ENCODE data around the gene PRKAG1. TPM values are rescaled to one million over a fixed set of nuclear protein-coding genes. Genes with fewer than 3 reads are reported as not detected.

PRKAG1 gene
- total RNA-seq, 2 experiments from 2014 or later: 57.9 to 60.9 TPM

DNA sequence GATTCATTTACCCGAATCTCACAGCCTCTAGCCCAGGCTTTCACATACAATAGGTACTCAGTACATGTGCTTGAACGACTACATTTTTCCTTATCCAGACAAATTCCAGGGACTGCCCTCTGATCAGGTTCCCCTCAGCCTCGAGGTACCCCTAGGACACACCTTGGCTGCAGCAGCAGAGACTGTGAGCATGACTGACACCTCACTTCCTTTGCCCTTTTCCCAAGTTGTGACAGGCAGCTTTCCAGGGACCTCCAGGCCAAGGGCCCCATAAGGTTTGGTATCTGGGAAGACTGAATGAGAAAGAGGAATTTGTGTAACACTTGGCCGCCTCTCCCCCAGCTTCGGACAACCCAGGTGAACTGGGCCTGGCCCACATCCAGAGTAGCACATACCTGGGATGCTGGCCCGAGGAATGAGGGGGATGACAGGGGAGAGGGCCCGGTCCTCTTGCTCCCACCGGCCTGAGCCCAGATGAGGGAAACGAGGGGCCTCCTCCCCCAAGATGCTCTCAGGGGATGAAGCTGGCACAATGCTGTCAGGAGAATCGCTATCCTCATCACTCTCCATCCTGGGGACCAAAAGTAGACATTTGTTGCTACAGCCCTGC lies 10.2 kb upstream of the PRKAG1 start:
- H3K27ac Mint-ChIP-seq: no peak overlapping the region
- H3K9me3 Mint-ChIP-seq: no peaks in the 10 kb centered on the region
- H3K27me3 Mint-ChIP-seq: no peaks in the 10 kb centered on the region
- peaks cover 15% of the 10 kb centered on the region for H3K36me3 Mint-ChIP-seq
- H3K4me3 Mint-ChIP-seq: no peak overlapping the region
- peaks cover 5% of the 10 kb centered on the region for H3K4me1 Mint-ChIP-seq
- no peak for DNase-seq

DNA sequence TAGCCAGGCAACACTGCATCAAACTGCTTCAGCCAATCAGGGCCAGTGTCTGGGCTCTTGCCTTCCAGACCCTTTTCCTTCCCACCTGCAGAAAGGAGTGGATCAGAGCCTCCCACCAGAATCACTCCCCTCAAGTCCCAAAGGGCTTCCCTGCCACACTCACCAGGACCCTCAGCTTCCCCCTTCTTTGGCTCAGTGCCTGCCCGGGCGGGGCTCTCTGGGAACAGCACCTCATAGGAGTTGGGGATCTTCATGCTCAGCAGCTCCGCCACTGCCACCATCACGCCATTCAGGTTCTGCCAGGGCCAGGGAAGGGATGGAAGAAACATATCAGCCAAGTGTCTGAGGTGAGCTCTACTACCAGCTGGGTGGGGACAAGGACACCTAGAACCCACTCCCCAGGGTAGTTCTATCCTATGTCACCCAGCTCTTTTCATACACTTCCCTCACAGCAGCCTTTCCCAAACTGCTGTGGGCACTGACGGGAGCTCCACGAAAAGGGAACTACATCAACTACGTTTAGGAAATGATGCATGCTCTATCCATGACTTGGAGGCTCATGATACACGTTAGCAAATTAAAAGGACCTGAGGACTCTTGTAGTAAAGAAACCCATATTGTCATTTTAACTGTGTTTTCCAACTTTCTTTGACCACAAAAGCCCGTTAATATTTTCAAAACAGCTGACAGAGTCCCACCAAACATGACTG lies 9.4 kb upstream of the PRKAG1 start:
- Mint-ChIP-seq H3K36me3 (peaks cover 15% of the 10 kb centered on the region), H3K27ac (no peak overlapping the region), H3K27me3 (no peaks in the 10 kb centered on the region), H3K9me3 (no peaks in the 10 kb centered on the region), H3K4me3 (no peak overlapping the region), H3K4me1 (peaks cover 5% of the 10 kb centered on the region)
- DNase-seq: no peak

DNA sequence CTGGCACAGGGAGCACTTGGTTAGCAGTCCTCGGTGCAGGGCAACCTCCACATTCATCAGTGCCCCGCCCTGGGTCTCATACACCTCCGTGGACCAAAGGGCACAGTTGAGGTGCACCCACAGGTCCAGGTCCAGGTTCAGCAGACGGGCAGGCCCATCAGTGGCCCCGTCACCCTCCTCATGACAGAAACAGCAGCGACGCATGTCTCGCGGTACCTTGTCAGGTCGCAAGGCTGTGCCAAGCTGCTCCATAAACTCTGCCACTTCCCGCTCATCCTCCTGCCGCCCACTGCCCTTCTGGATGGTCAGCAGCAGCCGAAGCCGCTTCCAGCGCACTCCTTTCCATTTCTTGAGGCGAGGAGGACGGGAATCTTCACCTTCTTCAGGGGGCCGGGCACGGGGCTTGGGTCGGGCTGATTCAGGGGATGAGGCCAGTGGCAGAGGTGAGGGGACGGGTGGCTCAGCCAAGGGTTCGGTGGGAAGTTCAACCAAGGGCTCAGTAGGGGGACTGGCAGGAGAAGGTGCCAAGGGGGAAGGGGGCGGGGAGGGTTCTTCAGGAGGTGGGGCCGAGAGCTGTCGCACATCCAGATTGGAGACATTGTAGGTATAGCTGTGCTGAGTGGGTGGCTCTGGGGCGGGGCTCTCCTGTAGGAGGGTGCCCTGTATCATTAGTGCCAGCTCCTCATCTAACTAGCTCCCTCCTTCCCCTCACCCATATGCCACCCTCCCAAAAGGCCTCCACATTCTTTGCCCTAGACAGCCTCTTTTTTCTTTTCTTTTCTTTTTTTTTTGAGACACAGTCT lies 8.3 kb upstream of the PRKAG1 start:
- H3K4me1 Mint-ChIP-seq: peaks cover 5% of the 10 kb centered on the region
- H3K4me3 Mint-ChIP-seq: no peak overlapping the region
- peaks cover 12% of the 10 kb centered on the region for H3K36me3 Mint-ChIP-seq
- no peak for DNase-seq
- no peak overlapping the region for H3K27ac Mint-ChIP-seq
- no peaks in the 10 kb centered on the region for H3K27me3 Mint-ChIP-seq
- H3K9me3 Mint-ChIP-seq: no peaks in the 10 kb centered on the region

DNA sequence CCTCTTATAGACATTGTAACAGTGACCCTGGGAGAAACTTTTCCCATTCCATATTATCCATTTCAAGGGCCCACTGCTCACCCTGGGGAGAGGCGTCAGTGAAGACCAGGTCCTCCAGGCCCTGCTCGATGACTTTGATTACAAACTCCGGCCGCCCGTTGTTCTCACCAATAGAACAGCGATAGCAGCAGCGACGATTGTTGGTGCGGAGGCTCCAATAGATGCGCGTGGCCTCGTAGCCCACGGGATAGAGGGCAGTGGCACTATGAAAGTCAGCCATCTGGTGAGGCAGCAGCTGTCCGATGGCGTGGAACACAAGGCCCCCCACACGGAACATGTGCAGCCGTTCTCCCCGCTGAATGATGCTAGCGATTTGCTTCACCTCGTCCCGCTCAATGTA lies 7.5 kb upstream of the PRKAG1 start:
- Mint-ChIP-seq H3K9me3 (no peaks in the 10 kb centered on the region), H3K27ac (no peak overlapping the region), H3K36me3 (peaks cover 12% of the 10 kb centered on the region)

DNA sequence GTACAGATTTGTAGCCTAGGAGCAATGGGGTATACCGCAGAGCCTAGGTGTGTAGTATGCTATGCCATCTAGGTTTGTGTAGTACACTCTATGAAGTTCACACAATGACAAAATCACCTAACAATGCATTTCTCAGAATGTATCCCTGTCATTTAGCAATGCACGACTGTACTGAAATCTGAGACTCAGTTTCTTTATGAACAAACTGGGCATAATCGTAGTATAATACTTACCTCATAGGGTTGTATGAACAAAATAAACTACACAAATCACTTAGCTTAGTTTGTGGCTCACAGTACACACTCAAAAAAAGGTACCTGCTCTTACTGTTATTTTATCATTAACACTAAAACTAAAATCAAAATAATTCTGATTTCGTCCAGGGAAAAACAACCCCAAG lies 6.9 kb upstream of the PRKAG1 start:
- Mint-ChIP-seq H3K27ac (no peak overlapping the region), H3K27me3 (no peaks in the 10 kb centered on the region), H3K36me3 (peaks cover 12% of the 10 kb centered on the region), H3K9me3 (no peaks in the 10 kb centered on the region), H3K4me3 (no peak overlapping the region), H3K4me1 (peaks cover 5% of the 10 kb centered on the region)
- no peak for DNase-seq

More for the DNA sequence above, 7.5 kb upstream of the PRKAG1 start:
- no peaks in the 10 kb centered on the region for H3K27me3 Mint-ChIP-seq
- no peak for DNase-seq
- peaks cover 5% of the 10 kb centered on the region for H3K4me1 Mint-ChIP-seq
- H3K4me3 Mint-ChIP-seq: no peak overlapping the region

DNA sequence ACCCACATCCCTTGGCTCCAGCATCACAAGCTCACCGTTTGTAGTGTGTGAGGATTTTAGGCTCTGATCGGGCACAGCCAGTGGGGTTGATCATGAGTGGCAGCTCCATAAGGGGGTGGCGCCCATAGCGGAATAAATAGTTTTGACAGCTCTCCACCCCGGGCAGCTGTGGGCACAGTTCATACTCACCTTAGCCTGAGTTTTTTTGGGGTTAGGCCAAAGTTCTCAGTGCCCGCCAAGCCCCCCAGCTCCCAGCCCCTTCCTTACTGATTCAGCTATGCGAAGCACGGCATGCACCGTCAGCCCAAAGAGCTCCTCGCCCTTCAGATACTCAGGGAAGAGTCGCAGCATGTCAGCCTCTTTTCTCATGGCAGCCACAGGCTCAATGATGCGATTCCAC lies 6.0 kb upstream of the PRKAG1 start:
- no peak overlapping the region for H3K4me3 Mint-ChIP-seq
- H3K27me3 Mint-ChIP-seq: no peaks in the 10 kb centered on the region
- H3K4me1 Mint-ChIP-seq: peaks cover 9% of the 10 kb centered on the region
- no peak for DNase-seq
- no peak overlapping the region for H3K27ac Mint-ChIP-seq
- peaks cover 15% of the 10 kb centered on the region for H3K36me3 Mint-ChIP-seq
- H3K9me3 Mint-ChIP-seq: no peaks in the 10 kb centered on the region

DNA sequence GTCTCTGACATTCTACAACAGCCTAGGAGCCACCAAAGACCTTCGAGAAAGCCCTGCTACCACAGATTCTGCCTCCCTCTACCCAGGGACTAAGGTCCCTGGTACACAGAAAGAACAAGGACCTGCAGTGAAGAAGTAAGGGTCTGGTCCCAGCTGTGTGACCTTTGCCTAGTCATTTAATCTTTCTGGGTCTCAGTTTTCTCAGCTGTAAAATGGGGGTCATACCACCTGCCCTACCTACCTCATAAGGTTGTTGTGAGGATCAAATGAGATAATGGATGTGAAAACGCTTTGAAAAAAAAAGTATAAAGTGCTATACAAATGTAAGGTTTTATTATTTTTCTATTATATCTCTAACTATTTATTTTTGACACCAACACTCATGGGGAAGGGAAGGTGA lies 5.2 kb upstream of the PRKAG1 start:
- Mint-ChIP-seq H3K36me3 (peaks cover 14% of the 10 kb centered on the region), H3K4me3 (no peak overlapping the region), H3K27me3 (no peaks in the 10 kb centered on the region), H3K9me3 (no peaks in the 10 kb centered on the region), H3K4me1 (peaks cover 14% of the 10 kb centered on the region), H3K27ac (no peak overlapping the region)
- no peak for DNase-seq

DNA sequence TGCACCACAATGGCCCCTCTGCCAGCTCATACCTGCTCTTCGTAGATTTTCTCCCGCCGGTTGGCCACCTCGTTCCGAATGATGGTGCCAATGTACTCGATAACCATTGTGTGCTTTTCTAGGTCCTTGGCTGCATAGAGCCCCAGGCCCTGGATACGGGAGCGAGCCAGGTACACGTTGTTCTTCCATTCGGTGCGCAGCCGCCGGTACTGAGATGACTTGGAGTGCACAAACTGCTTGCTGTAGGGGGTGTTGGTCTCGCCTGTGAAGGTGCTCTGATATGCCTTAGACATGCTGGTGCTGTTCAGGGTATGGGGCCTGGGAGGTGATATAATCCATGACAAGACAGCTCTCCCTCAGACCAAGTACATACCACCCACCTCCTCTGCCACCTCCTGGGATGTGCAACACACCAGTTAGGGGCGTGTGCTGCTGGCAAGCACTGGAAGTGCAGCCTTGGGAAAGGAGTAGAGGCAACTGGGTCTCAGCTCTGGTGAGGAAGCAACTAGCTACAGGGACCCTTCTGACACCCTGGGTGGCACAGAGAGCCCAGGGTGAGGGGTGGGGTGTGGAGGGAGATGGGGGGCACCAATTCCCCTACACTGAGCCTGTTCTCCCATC lies 4.1 kb upstream of the PRKAG1 start:
- peaks cover 15% of the 10 kb centered on the region for H3K36me3 Mint-ChIP-seq
- no peak overlapping the region for H3K27ac Mint-ChIP-seq
- H3K9me3 Mint-ChIP-seq: no peaks in the 10 kb centered on the region
- H3K4me1 Mint-ChIP-seq: peaks cover 19% of the 10 kb centered on the region
- no peak for DNase-seq
- no peak overlapping the region for H3K4me3 Mint-ChIP-seq
- no peaks in the 10 kb centered on the region for H3K27me3 Mint-ChIP-seq

DNA sequence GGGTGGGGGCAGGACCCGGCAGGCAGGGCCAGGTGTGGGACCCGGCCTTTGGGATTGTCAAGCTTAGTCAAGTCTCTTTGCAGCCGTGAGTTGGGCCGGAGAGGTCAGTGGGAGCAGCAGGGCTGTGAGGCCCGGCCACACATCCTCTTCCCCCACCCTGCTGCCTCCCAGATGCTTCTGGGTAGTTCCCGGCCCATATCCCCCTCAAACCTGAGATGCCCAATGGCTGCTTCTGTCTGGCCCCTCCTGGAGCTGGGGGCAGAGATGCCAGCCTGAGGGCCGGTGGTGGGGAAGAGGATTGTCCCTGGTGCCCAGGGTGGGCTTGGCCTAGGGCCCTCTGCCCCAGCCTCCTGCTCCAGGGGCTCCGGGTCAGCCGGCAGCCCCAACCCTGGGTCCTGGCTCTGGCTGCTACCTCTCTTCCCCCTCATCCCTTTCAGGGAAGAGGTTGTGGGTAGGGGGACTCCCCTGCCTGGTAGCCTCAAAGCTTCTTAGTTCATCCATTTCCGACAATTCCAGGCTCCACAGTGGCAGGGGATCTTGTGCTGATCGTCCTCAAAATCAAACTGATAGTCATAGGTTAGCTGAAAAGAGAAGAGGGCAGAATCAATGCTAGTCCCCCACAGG lies 2.8 kb upstream of the PRKAG1 start:
- Mint-ChIP-seq H3K36me3 (peaks cover 26% of the 10 kb centered on the region), H3K9me3 (no peaks in the 10 kb centered on the region), H3K27me3 (no peaks in the 10 kb centered on the region), H3K4me3 (no peak overlapping the region), H3K4me1 (peaks cover 29% of the 10 kb centered on the region), H3K27ac (no peak overlapping the region)
- no peak for DNase-seq

DNA sequence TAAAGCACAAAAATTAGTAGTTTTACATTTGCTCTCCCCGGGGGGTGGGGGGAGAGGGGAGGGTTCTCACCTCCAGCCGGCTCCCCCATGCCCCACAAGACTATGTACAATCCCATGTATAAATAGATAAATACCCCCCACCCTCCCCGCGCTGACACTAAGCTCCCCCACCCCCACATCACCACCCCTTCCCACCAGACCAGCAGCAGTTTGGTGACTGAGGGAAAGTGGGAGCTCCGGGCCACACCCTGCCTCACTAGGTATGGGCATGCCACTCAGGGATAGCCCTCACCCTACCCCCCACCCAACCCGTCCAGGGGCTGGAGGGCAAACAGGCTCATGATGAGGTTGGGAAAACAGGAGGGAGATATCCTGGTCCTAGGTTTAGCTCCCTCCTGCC lies 1.9 kb upstream of the PRKAG1 start:
- peaks cover 31% of the 10 kb centered on the region for H3K4me1 Mint-ChIP-seq
- no peak overlapping the region for H3K27ac Mint-ChIP-seq
- no peak for DNase-seq
- no peak overlapping the region for H3K4me3 Mint-ChIP-seq
- H3K9me3 Mint-ChIP-seq: no peaks in the 10 kb centered on the region
- peaks cover 33% of the 10 kb centered on the region for H3K36me3 Mint-ChIP-seq
- H3K27me3 Mint-ChIP-seq: no peaks in the 10 kb centered on the region

DNA sequence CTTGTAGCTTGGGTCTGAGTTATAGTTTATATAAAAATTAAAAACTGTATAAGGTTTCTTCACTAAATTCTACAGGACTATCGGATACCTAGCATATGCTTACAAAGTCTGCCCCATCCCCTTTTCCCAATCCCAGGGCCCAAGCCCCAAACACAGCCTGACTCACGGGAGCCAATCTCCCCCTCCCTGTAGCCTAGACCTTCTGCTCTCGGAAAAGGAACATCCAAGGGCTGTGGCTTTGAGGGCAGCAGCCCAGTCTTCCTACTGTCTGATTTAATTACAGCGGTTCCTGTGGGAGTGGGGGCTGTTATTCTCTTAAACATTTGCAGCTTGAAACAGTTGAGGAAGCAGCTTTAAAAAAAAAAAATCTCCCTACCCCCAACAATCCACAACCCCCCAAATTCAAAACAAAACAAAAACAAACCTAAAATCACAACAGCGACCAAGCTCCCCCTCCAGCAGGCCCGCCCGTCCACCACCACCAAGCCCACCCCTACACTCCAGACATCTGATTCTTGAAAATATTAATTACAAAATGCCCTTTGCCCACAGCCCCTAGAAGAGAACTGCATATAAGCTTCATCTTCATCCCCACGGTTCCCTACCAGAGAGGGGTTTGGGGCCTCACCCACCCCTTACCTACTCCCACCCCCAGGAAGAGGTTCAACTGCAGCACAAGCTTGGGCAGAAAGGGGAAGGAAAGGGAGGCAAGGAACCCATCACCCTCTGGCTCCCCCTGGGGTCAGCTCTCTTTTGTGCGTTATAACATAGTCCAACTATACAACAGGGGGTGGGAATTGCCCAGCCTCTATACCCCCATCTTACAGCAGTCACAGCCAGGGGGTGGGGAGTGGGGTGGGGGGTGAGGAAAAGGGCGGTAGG lies 1.1 kb upstream of the PRKAG1 start:
- peak; percentile 45 for DNase-seq
- no peaks in the 10 kb centered on the region for H3K27me3 Mint-ChIP-seq
- peak overlapping the region; percentile 96 for H3K27ac Mint-ChIP-seq
- peaks cover 35% of the 10 kb centered on the region for H3K36me3 Mint-ChIP-seq
- H3K4me1 Mint-ChIP-seq: peaks cover 35% of the 10 kb centered on the region
- peak overlapping the region; percentile 73 for H3K4me3 Mint-ChIP-seq
- H3K9me3 Mint-ChIP-seq: no peaks in the 10 kb centered on the region

DNA sequence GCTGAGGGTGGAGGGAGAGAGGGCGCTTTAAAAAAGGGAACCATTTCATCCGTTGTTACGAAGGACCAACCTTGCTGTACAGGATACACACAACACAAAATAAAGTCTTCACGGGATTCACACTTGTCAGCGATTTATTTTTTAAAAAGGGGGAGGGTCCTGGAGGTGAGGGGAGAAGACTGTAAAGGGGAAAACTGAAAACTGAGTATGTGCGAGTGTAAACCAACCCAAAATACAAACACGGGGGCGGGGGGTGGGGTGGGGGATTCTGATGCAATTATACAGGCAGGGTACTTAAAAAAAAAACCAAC lies 499 bp upstream of the PRKAG1 start:
- peaks cover 33% of the 10 kb centered on the region for H3K36me3 Mint-ChIP-seq
- H3K4me1 Mint-ChIP-seq: peaks cover 39% of the 10 kb centered on the region
- DNase-seq: no peak
- H3K4me3 Mint-ChIP-seq: peak overlapping the region; percentile 94
- peak overlapping the region; percentile 96 for H3K27ac Mint-ChIP-seq
- H3K9me3 Mint-ChIP-seq: no peaks in the 10 kb centered on the region
- H3K27me3 Mint-ChIP-seq: no peaks in the 10 kb centered on the region

DNA sequence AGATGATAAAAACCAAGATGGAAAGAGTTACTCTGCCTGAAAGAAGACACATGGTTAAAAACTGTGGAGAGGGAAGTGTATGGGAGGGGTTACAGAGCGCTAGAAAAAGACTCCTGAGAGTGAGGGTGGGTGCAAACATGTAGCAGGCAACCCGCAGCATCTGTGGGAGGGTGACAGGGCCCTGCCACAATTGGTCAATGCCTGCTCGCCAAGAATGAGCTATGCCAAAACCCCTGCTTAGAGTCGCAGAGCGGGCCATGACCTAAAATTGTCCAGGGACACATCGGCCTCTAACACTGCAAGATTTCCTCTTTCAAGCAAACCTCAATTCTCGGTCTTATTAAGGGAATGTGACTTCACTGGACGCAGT lies 700 bp downstream of the PRKAG1 start:
- DNase-seq: peak; percentile 57
- H3K4me1 Mint-ChIP-seq: peaks cover 39% of the 10 kb centered on the region
- H3K4me3 Mint-ChIP-seq: peak overlapping the region; percentile 94
- H3K27ac Mint-ChIP-seq: peak overlapping the region; percentile 96
- H3K9me3 Mint-ChIP-seq: no peaks in the 10 kb centered on the region
- H3K36me3 Mint-ChIP-seq: peaks cover 38% of the 10 kb centered on the region
- no peaks in the 10 kb centered on the region for H3K27me3 Mint-ChIP-seq

DNA sequence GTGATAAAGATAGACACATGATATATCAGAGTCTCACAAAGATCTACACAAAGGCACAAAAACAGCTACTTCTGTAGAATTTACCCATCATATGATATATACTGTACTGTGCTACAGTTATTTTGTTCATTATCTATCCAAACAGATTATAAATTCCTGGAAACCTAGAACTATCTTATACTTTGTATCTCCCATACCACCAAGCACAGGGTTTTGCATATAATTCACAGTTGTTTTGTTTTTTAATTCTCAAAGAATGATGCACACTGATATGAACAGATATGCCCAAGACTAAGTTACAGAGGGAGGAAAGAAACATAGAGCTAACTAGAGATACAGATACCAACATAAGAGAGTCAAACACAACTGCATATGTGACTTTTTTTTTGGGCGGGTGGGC lies 3.4 kb downstream of the PRKAG1 start:
- no peaks in the 10 kb centered on the region for H3K9me3 Mint-ChIP-seq
- peaks cover 50% of the 10 kb centered on the region for H3K36me3 Mint-ChIP-seq

More for the DNA sequence above, 3.4 kb downstream of the PRKAG1 start:
- Mint-ChIP-seq H3K27me3 (no peaks in the 10 kb centered on the region), H3K4me3 (no peak overlapping the region), H3K27ac (no peak overlapping the region), H3K4me1 (peaks cover 39% of the 10 kb centered on the region)
- DNase-seq: no peak

Data from activated naive CD8-positive, alpha-beta T cell treated with anti-CD3 and anti-CD28 coated beads for 36 hours (primary cell).